HL-60/S4 treated with phorbol 12-myristate 13-acetate at 8.2 ng/mL for 4 days and 3 days (cell line): Measurements from ENCODE around the gene CELF2.
"Not testable (repeated sequence)": the region's sequence is repeated elsewhere in the genome, so short reads cannot be mapped to it uniquely, and the experiment has no call there.

ENCODE experiments used
- in situ Hi-C: fragments of 300-500 bp; cut with MboI; formaldehyde crosslinking; loops from 2 replicates; pipeline ENCODE4 v1.15.0; 2022; ENCODE audit warnings: low sequenced_read_pairs

The CELF2 gene

GRCh38 chr10:11120711-11121110 lies 103.0 kb downstream of the CELF2 start:
- in situ Hi-C loops = no loop called here

- in situ Hi-C loops = not testable (repeated sequence)
Measured at GRCh38 chr10:11123892-11124291, 106.2 kb downstream of the CELF2 start.

GRCh38 chr10:11125004-11125403 lies 107.3 kb downstream of the CELF2 start:
- in situ Hi-C loops = no loop called here

- in situ Hi-C loops = not testable (repeated sequence)
Measured at GRCh38 chr10:11127017-11127416, 109.3 kb downstream of the CELF2 start.

- in situ Hi-C loops = no loop called here
Measured at GRCh38 chr10:11131112-11131639, 113.5 kb downstream of the CELF2 start.

- in situ Hi-C loops = no loop called here
Measured at GRCh38 chr10:11134411-11134810, 116.7 kb downstream of the CELF2 start.

- in situ Hi-C loops = no loop called here
Measured at GRCh38 chr10:11135709-11136108, 118.0 kb downstream of the CELF2 start.

GRCh38 chr10:11138314-11139033 lies 120.8 kb downstream of the CELF2 start:
- in situ Hi-C loops = no loop called here

GRCh38 chr10:11140963-11141362 lies 123.3 kb downstream of the CELF2 start:
- in situ Hi-C loops = no loop called here

GRCh38 chr10:11141571-11142091 lies 124.0 kb downstream of the CELF2 start:
- in situ Hi-C loops = no loop called here

GRCh38 chr10:11142777-11143176 lies 125.1 kb downstream of the CELF2 start:
- in situ Hi-C loops = no loop called here

- in situ Hi-C loops = no loop called here
Measured at GRCh38 chr10:11143242-11143641, 125.6 kb downstream of the CELF2 start.

GRCh38 chr10:11144626-11145494 lies 127.2 kb downstream of the CELF2 start:
- in situ Hi-C loops = no loop called here

- in situ Hi-C loops = no loop called here
Measured at GRCh38 chr10:11145495-11145855, 127.8 kb downstream of the CELF2 start.

- in situ Hi-C loops = no loop called here
Measured at GRCh38 chr10:11146402-11147171, 128.9 kb downstream of the CELF2 start.

- in situ Hi-C loops = no loop called here
Measured at GRCh38 chr10:11147722-11148121, 130.1 kb downstream of the CELF2 start.

- in situ Hi-C loops = no loop called here
Measured at GRCh38 chr10:11148142-11149028, 130.7 kb downstream of the CELF2 start.

- in situ Hi-C loops = no loop called here
Measured at GRCh38 chr10:11149807-11150141, 132.1 kb downstream of the CELF2 start.

- in situ Hi-C loops = no loop called here
Measured at GRCh38 chr10:11150231-11150731, 132.6 kb downstream of the CELF2 start.

GRCh38 chr10:11150879-11151415 lies 133.3 kb downstream of the CELF2 start:
- in situ Hi-C loops = no loop called here
